Measurements from ENCODE around the gene PPP1R12A. TPM values are rescaled to one million over a fixed set of nuclear protein-coding genes. Genes with fewer than 3 reads are reported as not detected.

PPP1R12A gene
- total and polyA plus RNA-seq, 10 donors, result 14.4 to 141 (median 103) TPM

- intact Hi-C loops (cut with DNase I; ENCODE audit: low total_unique reads), result no loop called here
- WGBS, 5 donors, result 90 to 95% (median 91%) methylated on average over 2 of the region's 2 CpGs
These were observed 33.4 kb downstream of the PPP1R12A start for GRCh38 chr12:79901506-79901905.

GRCh38 chr12:79900951-79901350 lies 33.9 kb downstream of the PPP1R12A start:
- H3K9me3 ChIP-seq, result no peaks in the 10 kb centered on the region
- H3K27ac ChIP-seq, result no peak overlapping the region
- intact Hi-C loops (cut with DNase I; ENCODE audit: low total_unique reads), result no loop called here
- TF ChIP-seq POLR2A (IDR thresholded peaks at IDR 0.05) (no peak), POLR2AphosphoS5 (IDR thresholded peaks at IDR 0.05) (no peak), CTCF (IDR thresholded peaks at IDR 0.05 in 8 of 11, conservative IDR thresholded peaks at IDR 0.05 in 3 of 11) (no peak)
- 71 to 88% (median 84%) methylated on average over 2 of the region's 2 CpGs for WGBS, 5 donors
- DNase-seq, result no peak
- H3K4me3 ChIP-seq, result no peak overlapping the region
- H3K27me3 ChIP-seq (replicated peaks in 1 of 7), result no peaks in the 10 kb centered on the region
- peaks cover 0 to 96% (median 48%) of the 10 kb centered on the region in 6 donors for H3K4me1 ChIP-seq
- peaks cover 0 to 6% (median 0%) of the 10 kb centered on the region in 6 donors for H3K36me3 ChIP-seq

More at GRCh38 chr12:79901506-79901905, 33.4 kb downstream of the PPP1R12A start:
- Histone ChIP-seq H3K4me3 (no peak overlapping the region), H3K9me3 (no peaks in the 10 kb centered on the region), H3K27me3 (replicated peaks in 1 of 7) (no peaks in the 10 kb centered on the region), H3K27ac (no peak overlapping the region), H3K36me3 (peaks cover 0 to 6% (median 0%) of the 10 kb centered on the region in 6 donors), H3K4me1 (peaks cover 0 to 96% (median 43%) of the 10 kb centered on the region in 6 donors)
- no peak for DNase-seq
- TF ChIP-seq POLR2AphosphoS5 (IDR thresholded peaks at IDR 0.05), result no peak

GRCh38 chr12:79900199-79900598 lies 34.7 kb downstream of the PPP1R12A start:
- intact Hi-C loops (cut with DNase I; ENCODE audit: low total_unique reads), result no loop called here

GRCh38 chr12:79897617-79898016 lies 37.3 kb downstream of the PPP1R12A start:
- 53 to 70% (median 69%) methylated on average over 1 of the region's 1 CpG for WGBS, 5 donors
- Histone ChIP-seq H3K27ac (no peak overlapping the region), H3K36me3 (peaks cover 0 to 6% (median 0%) of the 10 kb centered on the region in 6 donors), H3K4me1 (peaks cover 0 to 98% (median 60%) of the 10 kb centered on the region in 6 donors), H3K27me3 (replicated peaks in 1 of 7) (no peaks in the 10 kb centered on the region), H3K9me3 (no peaks in the 10 kb centered on the region), H3K4me3 (no peak overlapping the region)
- no peak for DNase-seq
- intact Hi-C loops (cut with DNase I; ENCODE audit: low total_unique reads), result no loop called here
- TF ChIP-seq POLR2A (IDR thresholded peaks at IDR 0.05) (no peak), POLR2AphosphoS5 (IDR thresholded peaks at IDR 0.05) (no peak)

More at GRCh38 chr12:79900199-79900598, 34.7 kb downstream of the PPP1R12A start:
- H3K27me3 ChIP-seq (replicated peaks in 1 of 7), result no peaks in the 10 kb centered on the region
- H3K27ac ChIP-seq, result no peak overlapping the region
- DNase-seq, result no peak
- TF ChIP-seq POLR2AphosphoS5 (IDR thresholded peaks at IDR 0.05) (no peak), CTCF (IDR thresholded peaks at IDR 0.05 in 8 of 11, conservative IDR thresholded peaks at IDR 0.05 in 3 of 11) (no peak), POLR2A (IDR thresholded peaks at IDR 0.05) (no peak)
- H3K36me3 ChIP-seq, result peaks cover 0 to 6% (median 0%) of the 10 kb centered on the region in 6 donors
- no peaks in the 10 kb centered on the region for H3K9me3 ChIP-seq
- peaks cover 0 to 96% (median 49%) of the 10 kb centered on the region in 6 donors for H3K4me1 ChIP-seq
- no peak overlapping the region for H3K4me3 ChIP-seq
- WGBS, 5 donors, result 93 to 97% (median 96%) methylated on average over 2 of the region's 2 CpGs

GRCh38 chr12:79895804-79896203 lies 39.1 kb downstream of the PPP1R12A start:
- no peaks in the 10 kb centered on the region for H3K9me3 ChIP-seq
- intact Hi-C loops (cut with DNase I; ENCODE audit: low total_unique reads), result no loop called here
- H3K27ac ChIP-seq, result no peak overlapping the region
- H3K36me3 ChIP-seq, result peaks cover 0 to 5% (median 0%) of the 10 kb centered on the region in 6 donors
- peaks cover 0 to 89% (median 46%) of the 10 kb centered on the region in 6 donors for H3K4me1 ChIP-seq
- TF ChIP-seq POLR2AphosphoS5 (IDR thresholded peaks at IDR 0.05) (no peak), POLR2A (IDR thresholded peaks at IDR 0.05) (no peak), CTCF (IDR thresholded peaks at IDR 0.05 in 8 of 11, conservative IDR thresholded peaks at IDR 0.05 in 3 of 11) (no peak)
- DNase-seq, result no peak
- H3K4me3 ChIP-seq, result no peak overlapping the region
- 84 to 90% (median 88%) methylated on average over 1 of the region's 1 CpG for WGBS, 5 donors
- no peaks in the 10 kb centered on the region for H3K27me3 ChIP-seq (replicated peaks in 1 of 7)
